GM18909 (cell line): Measurements from ENCODE around the gene IRGQ.
"Not testable (repeated sequence)": the region's sequence is repeated elsewhere in the genome, so short reads cannot be mapped to it uniquely, and the experiment has no call there.

Experiments used
- ATAC-seq: cut with Tn5 transposase; IDR thresholded peaks from one replicate; pipeline ENCODE4 v1.9.1; 2021; ENCODE audit warnings: mild to moderate bottlenecking; ENCODE audit not compliant: unreplicated experiment, poor library complexity

The IRGQ gene

GRCh38 chr19:43547926-43548325 lies 48.0 kb downstream of the IRGQ start:
- not testable (repeated sequence) for ATAC-seq

GRCh38 chr19:43546581-43546980 lies 49.4 kb downstream of the IRGQ start:
- ATAC-seq = no peak

GRCh38 chr19:43545981-43546380 lies 50.0 kb downstream of the IRGQ start:
- no peak for ATAC-seq

- no peak for ATAC-seq
These were observed 50.7 kb downstream of the IRGQ start for GRCh38 chr19:43545276-43545675.

GRCh38 chr19:43544077-43544476 lies 51.9 kb downstream of the IRGQ start:
- no peak for ATAC-seq

GRCh38 chr19:43541920-43542650 lies 53.8 kb downstream of the IRGQ start:
- no peak for ATAC-seq

- no peak for ATAC-seq
These were observed 55.6 kb downstream of the IRGQ start for GRCh38 chr19:43540381-43540780.

GRCh38 chr19:43538922-43539321 lies 57.0 kb downstream of the IRGQ start:
- no peak for ATAC-seq

GRCh38 chr19:43534816-43535761 lies 60.8 kb downstream of the IRGQ start:
- ATAC-seq = no peak
